GM12801 (cell line): ENCODE data around the gene LTBP2.

Experiments used
- CTCF ChIP-seq: IDR thresholded peaks from one replicate; pipeline ENCODE4 v1.5.1; 2011; ENCODE audit warnings: control low read depth; ENCODE audit not compliant: insufficient read length; ENCODE audit errors: extremely low read depth

Gene LTBP2

DNA sequence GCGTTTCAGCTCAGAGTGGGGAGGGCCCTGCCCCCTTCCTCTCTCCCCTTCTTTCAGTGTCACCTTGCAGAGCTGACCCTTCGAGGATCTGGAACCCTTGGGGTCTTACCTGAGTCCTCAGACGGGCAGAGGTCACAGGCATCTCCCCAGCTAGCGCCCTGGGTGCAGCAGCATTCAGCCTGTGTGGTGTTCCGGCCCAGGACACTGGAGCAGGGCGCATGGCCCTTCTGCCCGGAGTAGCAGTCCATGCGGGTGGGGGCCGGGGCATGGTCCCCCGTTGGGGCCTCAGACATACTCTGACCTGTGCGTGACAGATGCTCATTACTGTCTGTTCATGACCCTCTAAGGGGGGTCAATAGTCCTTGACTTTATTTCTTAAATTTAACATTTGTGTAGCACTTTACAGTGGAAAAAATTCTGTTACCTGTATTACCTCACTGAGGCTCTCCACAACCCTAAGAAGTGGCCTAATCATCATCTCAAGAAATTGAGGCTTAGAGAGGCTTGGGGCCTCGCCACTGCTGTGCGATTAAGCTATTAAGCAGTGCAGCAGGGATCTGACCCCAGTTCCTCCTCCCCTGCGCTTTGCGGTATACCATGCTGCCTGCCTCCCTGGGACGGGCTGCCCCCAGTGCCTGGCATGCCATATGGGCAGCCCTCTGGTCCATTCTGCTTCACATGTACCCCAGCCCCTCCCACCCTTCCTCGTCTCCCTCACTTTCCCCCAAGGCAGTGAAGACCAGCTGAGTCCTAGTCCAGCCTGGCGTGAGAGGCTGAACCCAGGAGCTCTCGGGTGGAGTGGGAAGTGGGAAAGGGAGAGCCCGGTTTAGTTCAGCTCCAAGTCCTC is 106.9 kb downstream of the LTBP2 start:
- no peak for TF ChIP-seq CTCF

DNA sequence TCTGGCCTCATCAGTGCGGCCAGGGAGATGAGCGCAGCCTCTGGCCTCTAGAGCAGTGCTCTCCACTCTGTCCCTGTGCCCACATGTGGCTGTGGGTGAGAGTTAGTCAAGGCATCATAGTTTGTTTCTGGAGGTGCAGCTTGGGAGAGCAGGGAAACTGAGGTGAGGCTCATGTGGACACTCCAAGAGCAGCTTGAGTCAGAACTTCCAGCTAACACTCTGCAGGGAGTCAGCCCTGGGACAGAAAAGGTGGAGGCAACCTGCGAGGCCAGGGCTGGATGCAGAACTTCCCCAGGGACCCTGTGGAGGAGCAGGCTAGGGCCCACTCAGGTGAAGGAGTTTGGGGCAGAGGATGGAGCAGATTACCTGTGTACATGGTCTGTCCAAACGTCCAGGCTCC is 107.6 kb downstream of the LTBP2 start:
- TF ChIP-seq CTCF, result no peak

DNA sequence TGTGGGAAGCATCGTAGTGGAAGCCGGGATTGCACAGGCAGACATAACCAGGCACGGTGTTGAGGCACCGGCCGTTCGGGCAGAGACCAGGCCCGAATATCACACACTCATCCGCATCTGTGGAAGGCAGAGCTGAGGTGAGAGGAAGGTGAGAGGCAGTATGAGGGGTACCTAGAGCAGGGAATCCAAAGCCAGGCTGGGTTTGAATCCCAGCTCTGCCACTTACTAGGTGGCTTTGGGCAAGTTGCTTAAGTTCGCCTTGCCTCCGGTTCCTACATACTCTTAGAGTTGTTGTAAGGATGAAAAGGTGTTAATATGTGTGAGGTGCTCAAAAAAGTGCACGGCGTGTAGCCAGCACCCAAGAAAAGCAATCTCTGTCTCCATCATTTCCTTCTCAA is 108.1 kb downstream of the LTBP2 start:
- TF ChIP-seq CTCF, result no peak

DNA sequence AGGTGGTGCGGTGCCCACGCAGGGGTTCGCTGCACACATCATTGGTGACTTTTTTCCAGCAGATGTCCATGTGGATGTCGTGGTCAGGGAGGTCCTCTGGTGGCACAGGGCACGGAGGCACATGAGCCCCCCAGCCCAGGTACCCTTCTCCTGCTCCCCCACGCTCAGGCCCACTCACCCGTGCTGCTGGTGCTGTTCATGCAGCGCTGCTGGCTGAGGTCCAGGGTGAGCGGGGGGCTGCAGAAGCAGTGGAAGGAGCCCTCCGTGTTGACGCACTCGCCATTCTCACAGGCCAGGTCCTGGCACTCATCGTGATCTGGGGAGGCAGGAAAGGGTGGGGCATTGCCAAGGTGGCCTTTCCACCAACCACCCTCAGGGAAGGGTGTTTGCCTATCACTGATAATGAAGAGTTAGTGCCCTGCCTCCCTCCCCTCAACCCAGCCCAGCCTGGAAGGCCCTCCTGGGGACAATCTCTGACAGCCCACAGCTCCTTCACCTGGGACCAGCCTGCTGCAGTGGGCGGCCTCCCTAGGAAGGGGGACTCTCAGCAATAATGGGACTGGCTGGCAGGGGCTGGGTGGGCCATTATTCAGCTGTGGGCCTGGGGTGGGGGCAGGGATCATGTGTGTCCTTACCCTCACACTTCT is 108.6 kb downstream of the LTBP2 start:
- TF ChIP-seq CTCF, result no peak

GRCh38 chr14:74502236-74503019 is 109.6 kb downstream of the LTBP2 start:
- TF ChIP-seq CTCF, result no peak

DNA sequence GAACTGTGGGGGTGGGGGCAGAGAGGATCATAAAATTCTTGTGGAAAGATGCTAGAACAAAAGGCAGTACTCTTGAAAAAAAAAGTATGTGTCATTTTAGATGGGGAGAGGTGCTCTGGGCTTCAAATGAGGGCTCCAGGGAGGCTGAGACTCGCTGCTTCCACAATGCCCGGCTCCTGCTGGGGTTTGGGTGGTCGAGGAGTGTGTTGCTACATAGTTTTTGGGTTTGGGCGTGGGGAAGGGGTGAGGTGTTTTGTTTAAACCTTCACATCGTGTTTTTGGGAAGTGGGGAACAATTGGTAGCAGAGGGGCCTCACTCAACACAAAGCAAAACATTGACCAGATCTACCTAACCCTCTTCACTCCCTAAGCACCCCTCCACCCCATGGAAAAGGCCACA is 110.3 kb downstream of the LTBP2 start:
- no peak for TF ChIP-seq CTCF

- no peak for TF ChIP-seq CTCF
Measured at GRCh38 chr14:74501135-74501614, 110.9 kb downstream of the LTBP2 start.
